ENCODE data around the gene PSMA7. TPM values are rescaled to one million over a fixed set of nuclear protein-coding genes. Genes with fewer than 3 reads are reported as not detected.

The PSMA7 gene
- total and polyA plus RNA-seq, 2 of the 8 experiments (the other 6 are each of a cell fraction or from before 2014, with no cell fraction given), result 361 to 648 TPM

GRCh38 chr20:62163485-62163865 is 20.3 kb upstream of the PSMA7 start:
- Histone ChIP-seq H4K20me1 (replicated peaks in 1 of 2; ENCODE audit: control insufficient read depth in 1 of 2, insufficient read depth in 2 of 2, low read length in 2 of 2) (peaks cover 9 to 37% of the 10 kb centered on the region in 2 experiments), H4K5ac (ENCODE audit: insufficient read length, low read depth, low read length) (no peak overlapping the region), H2BK5ac (ENCODE audit: low read depth, low read length) (no peak overlapping the region), H3K18ac (ENCODE audit: extremely low read depth, low read length) (no peak overlapping the region), H3K4me1 (replicated peaks in 1 of 4; ENCODE audit: control insufficient read depth in 3 of 4, insufficient read depth in 4 of 4, low read length in 3 of 4) (no peaks in the 10 kb centered on the region), H3K4me3 (ENCODE audit: extremely low read depth in 1 of 4, insufficient read depth in 2 of 4, low read depth in 3 of 4, low read length in 4 of 4) (no peak overlapping the region), H2AK5ac (ENCODE audit: low read depth, low read length) (no peak overlapping the region), H3K27ac (ENCODE audit: low read depth, low read length) (no peak overlapping the region), H3K56ac (replicated peaks; ENCODE audit: insufficient read length, low read depth, low read length) (no peak overlapping the region), H2BK12ac (ENCODE audit: low read depth, low read length) (no peak overlapping the region), H3K4ac (replicated peaks; ENCODE audit: insufficient read length, low read depth, low read length) (no peak overlapping the region), H3K4me2 (ENCODE audit: insufficient read depth in 1 of 2, low read depth in 2 of 2, low read length in 2 of 2) (no peak overlapping the region), H3K79me2 (ENCODE audit: control insufficient read depth in 1 of 2, insufficient read depth in 2 of 2, low read length in 2 of 2) (peaks cover 0 to 15% of the 10 kb centered on the region in 2 experiments; a peak in 2 of 4 replicates), H3K9me3 (ENCODE audit: insufficient read depth in 2 of 2, low read depth in 1 of 2, low read length in 1 of 2) (no peaks in the 10 kb centered on the region), H3K36me3 (ENCODE audit: control insufficient read depth in 2 of 4, insufficient read depth in 4 of 4, low read length in 3 of 4) (peaks cover 13 to 50% (median 34%) of the 10 kb centered on the region in 4 experiments), H3K79me1 (ENCODE audit: low read depth, low read length) (peaks cover 5% of the 10 kb centered on the region; the same call in 1 of the 2 replicates), H2BK20ac (ENCODE audit: low read length) (no peak overlapping the region), H3K23me2 (ENCODE audit: low read depth, low read length) (no peaks in the 10 kb centered on the region), H2AFZ (ENCODE audit: low read length) (no peak overlapping the region), H3K9ac (replicated peaks in 1 of 4; ENCODE audit: extremely low read depth in 1 of 4, low read depth in 3 of 4, low read length in 3 of 4) (no peak overlapping the region), H2BK120ac (replicated peaks; ENCODE audit: low read depth, low read length) (no peak overlapping the region), H3K14ac (ENCODE audit: insufficient read length) (no peak overlapping the region), H3K23ac (ENCODE audit: insufficient read length) (no peak overlapping the region), H2BK15ac (ENCODE audit: low read length) (no peak overlapping the region), H4K91ac (replicated peaks; ENCODE audit: insufficient read length, low read length) (no peak overlapping the region), H4K8ac (ENCODE audit: extremely low read depth, insufficient read depth, low read length) (no peak overlapping the region), H3K27me3 (replicated peaks in 1 of 4; ENCODE audit: control insufficient read depth in 3 of 4, extremely low read depth in 1 of 4, insufficient read depth in 3 of 4, low read length in 3 of 4) (no peaks in the 10 kb centered on the region)
- ChIA-PET POLR2A (ENCODE audit: partially characterized antibody) (no interaction called here), CTCF (ENCODE audit: partially characterized antibody) (interaction anchor here (2.1 kb wide), 1 partner anchor 10 kb away, joined by 6 read pairs; no protein-coding TSS in a partner anchor)
- 95% methylated on average over 24 of the region's 25 CpGs; no CpG with 5 or more reads in 1 of the 2 experiments for WGBS, 2 experiments (ENCODE audit: extremely low coverage in 1 of 2, insufficient coverage in 1 of 2, insufficient read length in 1 of 2, insufficient replicate concordance in 2 of 2, low coverage in 1 of 2, low lambda C conversion rate in 2 of 2, missing lambda C conversion rate in 1 of 2)
- DNase-seq (ENCODE audit: low read depth in 1 of 2, low spot score in 2 of 2) (no peak), FAIRE-seq (no peak)
- TF ChIP-seq ZNF274 (IDR thresholded peaks at IDR 0.05; ENCODE audit: borderline replicate concordance, extremely low read depth, low read length), result no peak
- TF ChIP-seq CTBP2 (IDR thresholded peaks at IDR 0.05; ENCODE audit: borderline replicate concordance, insufficient read depth, insufficient read length, low read length), result no peak
- TF ChIP-seq ASH2L (IDR thresholded peaks at IDR 0.05; ENCODE audit: low read length), result no peak
- no peak for TF ChIP-seq USF2 (IDR thresholded peaks at IDR 0.05; ENCODE audit: low read length)
- TF ChIP-seq SIN3A (conservative IDR thresholded peaks at IDR 0.05 in 1 of 2, IDR thresholded peaks at IDR 0.05 in 1 of 2; ENCODE audit: low read depth in 1 of 2, low read length in 2 of 2), result no peak
- no peak for TF ChIP-seq SP1 (IDR thresholded peaks at IDR 0.05; ENCODE audit: low read depth, low read length)
- no peak for TF ChIP-seq KDM4A (IDR thresholded peaks at IDR 0.05; ENCODE audit: low read depth, low read length, severe bottlenecking)
- no peak for TF ChIP-seq CBX8 (IDR thresholded peaks at IDR 0.05; ENCODE audit: borderline replicate concordance, low read depth, low read length)
- no peak for TF ChIP-seq CBX5 (IDR thresholded peaks at IDR 0.05; ENCODE audit: low read depth, low read length)
- TF ChIP-seq FOSL1 (IDR thresholded peaks at IDR 0.05; ENCODE audit: insufficient read depth, low read depth, low read length), result no peak
- no peak for TF ChIP-seq TEAD4 (IDR thresholded peaks at IDR 0.05; ENCODE audit: low read depth, low read length)
- TF ChIP-seq NRF1 (IDR thresholded peaks at IDR 0.05; ENCODE audit: low read depth, low read length), result no peak
- TF ChIP-seq SRF (IDR thresholded peaks at IDR 0.05; ENCODE audit: low read depth, low read length), result no peak
- no peak for TF ChIP-seq RFX5 (IDR thresholded peaks at IDR 0.05; ENCODE audit: borderline replicate concordance, low read depth, low read length)
